Mesendoderm (in vitro differentiated cells): Measurements from ENCODE around the gene TP53.

Experiments
- DNase-seq: peaks from one replicate; pipeline ENCODE4 v3.0.0; 2013
- H2AK5ac ChIP-seq: 2 replicates; pipeline ENCODE4 v1.6.1; 2013; ENCODE audit warnings: low read length, inconsistent platforms
- H2BK120ac ChIP-seq: 2 replicates; pipeline ENCODE4 v1.6.1; 2013; ENCODE audit warnings: low read depth, mild to moderate bottlenecking, low read length, moderate library complexity, mixed read lengths
- H2BK15ac ChIP-seq: replicated peaks from 2 replicates; pipeline ENCODE4 v1.6.1; 2013; ENCODE audit warnings: low read depth, mild to moderate bottlenecking, moderate library complexity
- H2BK5ac ChIP-seq: 2 replicates; pipeline ENCODE4 v1.6.1; 2013; ENCODE audit warnings: low read length, inconsistent platforms
- H3K18ac ChIP-seq: 2 replicates; pipeline ENCODE4 v1.6.1; 2013; ENCODE audit warnings: mild to moderate bottlenecking, low read length, mixed read lengths
- H3K23ac ChIP-seq: one replicate; pipeline ENCODE4 v1.6.1; 2013; ENCODE audit warnings: low read length
- H3K27ac ChIP-seq: 2 replicates; pipeline ENCODE4 v1.5.1; 2013; ENCODE audit warnings: low read depth, mild to moderate bottlenecking, inconsistent platforms, low read length, moderate library complexity
- H3K27me3 ChIP-seq: 2 replicates; pipeline ENCODE4 v1.6.1; 2013; ENCODE audit warnings: low read length, control low read depth, mild to moderate bottlenecking, inconsistent platforms; ENCODE audit not compliant: insufficient read depth, poor library complexity
- H3K36me3 ChIP-seq: 2 replicates; pipeline ENCODE4 v1.6.1; 2013; ENCODE audit warnings: low read length, inconsistent platforms; ENCODE audit not compliant: control insufficient read depth, insufficient read depth
- H3K4ac ChIP-seq: one replicate; pipeline ENCODE4 v1.6.1; 2013; ENCODE audit warnings: low read depth, mild to moderate bottlenecking, low read length, moderate library complexity
- H3K4me1 ChIP-seq: 2 replicates; pipeline ENCODE4 v1.6.1; 2013; ENCODE audit warnings: low read depth, low read length, inconsistent platforms; ENCODE audit not compliant: control insufficient read depth
- H3K4me2 ChIP-seq: 2 replicates; pipeline ENCODE4 v1.6.1; 2013; ENCODE audit warnings: low read length
- H3K4me3 ChIP-seq: 2 replicates; pipeline ENCODE4 v1.5.1; 2013; ENCODE audit warnings: mild to moderate bottlenecking, low read length
- H3K56ac ChIP-seq: one replicate; pipeline ENCODE4 v1.6.1; 2013; ENCODE audit warnings: low read length
- H3K79me1 ChIP-seq: 2 replicates; pipeline ENCODE4 v1.6.1; 2013; ENCODE audit warnings: low read length, inconsistent platforms
- H3K79me2 ChIP-seq: 2 replicates; pipeline ENCODE4 v1.6.1; 2013; ENCODE audit warnings: mild to moderate bottlenecking, low read length; ENCODE audit not compliant: control insufficient read depth, insufficient read depth
- H3K9ac ChIP-seq: 2 replicates; pipeline ENCODE4 v1.6.1; 2013; ENCODE audit warnings: low read length, inconsistent platforms
- H4K5ac ChIP-seq: one replicate; pipeline ENCODE4 v1.6.1; 2013; ENCODE audit warnings: low read length
- H4K8ac ChIP-seq: one replicate; pipeline ENCODE4 v1.6.1; 2013; ENCODE audit warnings: low read depth, mild to moderate bottlenecking, control low read depth, low read length, moderate library complexity
- WGBS: extraction: QIAGEN DNeasy Blood & Tissue Kit; methylation state at CpG from one replicate; pipeline ENCODE4 v1.1.7; 2013; ENCODE audit warnings: low lambda C conversion rate, missing lambda C conversion rate; ENCODE audit not compliant: insufficient coverage; ENCODE audit errors: extremely low coverage; 5-methylcytosine and 5-hydroxymethylcytosine counted together

The TP53 gene

DNA sequence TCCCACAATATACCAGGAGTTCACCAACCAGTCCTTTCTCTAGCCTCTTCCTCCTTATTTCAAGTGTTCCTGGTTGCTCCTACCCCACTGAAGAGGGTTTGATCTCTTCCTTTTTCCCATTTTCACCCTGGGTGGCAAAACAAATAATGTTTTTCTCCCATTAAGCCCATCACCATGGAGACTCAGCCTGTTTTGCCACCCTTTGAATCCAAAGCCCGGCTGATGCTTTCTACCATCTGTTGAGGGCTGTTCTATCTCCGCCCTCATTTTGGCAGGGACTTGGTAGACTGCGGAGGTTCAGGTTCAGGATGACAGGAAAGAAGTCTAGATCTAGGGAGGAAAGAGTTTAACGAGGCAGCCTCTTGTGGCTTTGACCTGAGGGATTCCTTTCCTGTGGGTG lies 32.8 kb upstream of the TP53 start:
- Histone ChIP-seq H2BK120ac (no peak overlapping the region), H2BK15ac (no peak overlapping the region), H3K9ac (no peak overlapping the region), H3K27me3 (no peaks in the 10 kb centered on the region), H3K36me3 (no peaks in the 10 kb centered on the region), H3K79me1 (no peaks in the 10 kb centered on the region), H3K4ac (no peak overlapping the region), H2BK5ac (no peak overlapping the region), H3K4me3 (no peak overlapping the region), H4K5ac (no peak overlapping the region), H3K56ac (no peak overlapping the region), H4K8ac (no peak overlapping the region), H3K23ac (no peak overlapping the region), H3K4me1 (peaks cover 9% of the 10 kb centered on the region), H3K18ac (no peak overlapping the region), H3K27ac (no peak overlapping the region), H2AK5ac (no peak overlapping the region), H3K4me2 (no peak overlapping the region), H3K79me2 (no peaks in the 10 kb centered on the region)
- no CpG with 5 or more reads among the region's 4 CpGs for WGBS
- DNase-seq = peak; percentile 40

DNA sequence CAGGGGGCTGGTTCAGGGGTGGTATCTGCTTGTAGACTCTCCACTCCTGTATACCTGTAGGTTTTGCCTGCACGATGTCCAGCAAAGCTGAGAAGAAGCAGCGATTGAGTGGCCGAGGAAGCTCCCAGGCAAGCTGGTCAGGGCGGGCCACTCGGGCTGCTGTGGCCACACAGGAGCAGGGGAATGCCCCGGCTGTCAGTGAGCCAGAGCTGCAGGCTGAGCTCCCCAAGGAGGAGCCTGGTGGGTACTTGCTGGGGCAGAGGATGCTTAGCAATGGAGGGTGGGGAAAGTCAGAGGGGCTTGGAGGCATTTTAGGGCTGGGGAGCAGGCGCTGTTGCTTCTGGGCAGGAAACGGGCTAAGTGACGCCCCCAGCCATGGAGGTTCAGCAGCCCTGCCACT lies 32.4 kb upstream of the TP53 start:
- Histone ChIP-seq H3K36me3 (no peaks in the 10 kb centered on the region), H3K27ac (no peak overlapping the region)
- no CpG with 5 or more reads among the region's 9 CpGs for WGBS

DNA sequence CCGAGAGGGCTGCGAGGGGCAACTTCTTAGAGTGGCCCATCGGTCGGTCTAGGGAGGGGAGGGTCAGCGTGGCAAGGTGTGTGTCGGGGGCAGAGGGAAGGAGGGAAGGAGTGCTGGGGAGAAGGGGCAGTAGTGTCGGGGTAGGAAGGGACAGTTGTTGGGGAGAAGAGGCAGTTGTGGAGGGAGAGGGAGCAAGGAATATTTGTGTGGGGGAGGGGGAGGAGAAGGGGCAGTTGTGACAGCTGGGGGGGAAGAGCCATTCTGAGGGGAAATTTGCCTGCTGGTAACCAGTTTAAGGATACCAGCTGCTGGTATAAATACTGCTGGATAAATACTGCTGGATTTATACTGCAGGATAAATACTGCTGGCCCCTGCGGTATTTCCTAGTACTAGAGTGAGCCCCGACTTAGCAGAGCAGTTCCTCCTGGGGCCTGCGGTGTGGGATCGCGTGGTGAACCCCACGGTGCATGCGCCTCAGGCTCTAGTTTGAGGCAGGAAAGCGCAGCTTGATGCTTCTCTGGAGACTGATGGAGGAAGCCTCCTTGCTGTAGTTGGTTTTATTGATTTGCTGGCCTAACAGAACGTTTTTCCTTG lies 30.6 kb upstream of the TP53 start:
- H3K4ac ChIP-seq = no peak overlapping the region
- no peaks in the 10 kb centered on the region for H3K79me2 ChIP-seq
- H3K36me3 ChIP-seq = no peaks in the 10 kb centered on the region
- DNase-seq = no peak
- H2BK5ac ChIP-seq = no peak overlapping the region
- H3K4me1 ChIP-seq = peaks cover 9% of the 10 kb centered on the region
- H3K56ac ChIP-seq = peak overlapping the region; percentile 63
- H3K4me3 ChIP-seq = no peak overlapping the region
- no peaks in the 10 kb centered on the region for H3K27me3 ChIP-seq
- no peak overlapping the region for H4K5ac ChIP-seq
- no peak overlapping the region for H3K27ac ChIP-seq
- H2BK15ac ChIP-seq = no peak overlapping the region
- WGBS = no CpG with 5 or more reads among the region's 16 CpGs
- no peak overlapping the region for H4K8ac ChIP-seq
- H2BK120ac ChIP-seq = no peak overlapping the region
- no peak overlapping the region for H3K18ac ChIP-seq
- no peak overlapping the region for H2AK5ac ChIP-seq
- peak overlapping the region; percentile 69 for H3K4me2 ChIP-seq
- no peaks in the 10 kb centered on the region for H3K79me1 ChIP-seq
- H3K23ac ChIP-seq = no peak overlapping the region
- H3K9ac ChIP-seq = peak overlapping the region; percentile 49

More for the DNA sequence above, 32.4 kb upstream of the TP53 start:
- no peak overlapping the region for H2BK15ac ChIP-seq
- no peak overlapping the region for H3K56ac ChIP-seq
- H3K79me1 ChIP-seq = no peaks in the 10 kb centered on the region
- H3K4me3 ChIP-seq = no peak overlapping the region
- no peaks in the 10 kb centered on the region for H3K27me3 ChIP-seq
- H3K79me2 ChIP-seq = no peaks in the 10 kb centered on the region
- H3K4me2 ChIP-seq = no peak overlapping the region
- H3K18ac ChIP-seq = no peak overlapping the region
- no peak for DNase-seq
- no peak overlapping the region for H2BK5ac ChIP-seq
- H4K5ac ChIP-seq = no peak overlapping the region
- no peak overlapping the region for H3K9ac ChIP-seq
- H3K4me1 ChIP-seq = peaks cover 9% of the 10 kb centered on the region
- H4K8ac ChIP-seq = no peak overlapping the region
- H2AK5ac ChIP-seq = no peak overlapping the region
- H2BK120ac ChIP-seq = no peak overlapping the region
- H3K4ac ChIP-seq = no peak overlapping the region
- H3K23ac ChIP-seq = no peak overlapping the region

DNA sequence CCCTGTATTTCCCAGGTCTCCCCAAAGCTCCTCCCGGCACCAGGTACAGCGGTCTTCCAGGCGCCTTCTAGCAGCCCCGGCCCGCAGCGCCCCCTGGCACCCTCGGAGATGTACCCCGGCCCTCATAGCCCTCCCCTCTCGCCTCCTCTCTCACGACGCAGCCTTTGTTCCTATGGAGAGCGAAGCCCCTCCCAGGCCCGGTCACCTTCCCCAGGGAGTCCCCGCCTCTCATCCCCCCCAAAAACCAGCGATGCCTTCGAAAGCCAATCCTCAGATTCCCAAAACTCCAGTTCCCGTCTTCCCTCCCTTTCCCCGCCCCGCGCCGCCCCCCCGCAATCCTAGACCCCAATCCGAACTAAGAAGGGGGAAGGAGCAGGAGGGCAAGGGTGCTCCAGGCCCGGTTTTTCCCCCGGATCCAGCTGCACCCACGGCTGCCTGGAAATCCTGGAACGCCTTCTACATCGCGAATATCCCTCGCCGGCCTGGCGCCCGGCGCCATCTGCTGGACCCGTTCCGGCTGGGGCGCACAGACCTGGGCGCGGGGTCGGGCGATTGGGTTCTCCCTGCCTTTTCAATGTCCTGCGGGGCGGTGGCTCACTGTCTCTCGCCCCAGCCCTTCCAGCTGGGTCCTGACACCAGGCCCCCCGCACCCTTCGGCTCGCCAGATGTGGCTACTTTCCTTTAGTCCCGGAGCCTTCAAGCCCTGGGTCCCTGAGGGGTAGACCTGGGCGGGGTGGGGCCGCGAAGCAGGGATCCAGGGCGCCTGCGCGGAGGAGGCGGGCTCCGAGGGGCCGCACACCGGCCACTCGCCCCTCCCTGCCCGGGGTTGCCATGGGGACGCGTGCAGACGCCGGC lies 29.8 kb upstream of the TP53 start, which contains the start of gene DNAH2:
TSS of gene DNAH2 (plus strand) at position 844 of the 855 bp plus-strand sequence. CDS start 1,991 bp downstream, outside the sequence.
- H3K23ac ChIP-seq = no peak within 1 kb of the TSS
- H3K4me2 ChIP-seq = peak within 1 kb of the TSS; percentile 69
- H3K56ac ChIP-seq = peak within 1 kb of the TSS; percentile 91
- H3K27ac ChIP-seq = peak within 1 kb of the TSS; percentile 55
- DNase-seq = peak; percentile 97
- no peak within 1 kb of the TSS for H2AK5ac ChIP-seq
- no peak within 1 kb of the TSS for H3K4ac ChIP-seq
- H3K79me1 ChIP-seq = no peaks in the 10 kb centered on the region
- H2BK15ac ChIP-seq = no peak within 1 kb of the TSS
- H4K5ac ChIP-seq = no peak within 1 kb of the TSS
- H4K8ac ChIP-seq = no peak within 1 kb of the TSS
- H2BK5ac ChIP-seq = peak within 1 kb of the TSS; percentile 35
- H3K4me3 ChIP-seq = peak within 1 kb of the TSS; percentile 53
- H3K36me3 ChIP-seq = no peaks in the 10 kb centered on the region
- no peaks in the 10 kb centered on the region for H3K27me3 ChIP-seq
- H2BK120ac ChIP-seq = no peak within 1 kb of the TSS
- peak within 1 kb of the TSS; percentile 83 for H3K18ac ChIP-seq
- WGBS = no CpG with 5 or more reads among the region's 64 CpGs
- H3K79me2 ChIP-seq = no peaks in the 10 kb centered on the region
- peak within 1 kb of the TSS; percentile 89 for H3K9ac ChIP-seq
- peaks cover 7% of the 10 kb centered on the region for H3K4me1 ChIP-seq

DNA sequence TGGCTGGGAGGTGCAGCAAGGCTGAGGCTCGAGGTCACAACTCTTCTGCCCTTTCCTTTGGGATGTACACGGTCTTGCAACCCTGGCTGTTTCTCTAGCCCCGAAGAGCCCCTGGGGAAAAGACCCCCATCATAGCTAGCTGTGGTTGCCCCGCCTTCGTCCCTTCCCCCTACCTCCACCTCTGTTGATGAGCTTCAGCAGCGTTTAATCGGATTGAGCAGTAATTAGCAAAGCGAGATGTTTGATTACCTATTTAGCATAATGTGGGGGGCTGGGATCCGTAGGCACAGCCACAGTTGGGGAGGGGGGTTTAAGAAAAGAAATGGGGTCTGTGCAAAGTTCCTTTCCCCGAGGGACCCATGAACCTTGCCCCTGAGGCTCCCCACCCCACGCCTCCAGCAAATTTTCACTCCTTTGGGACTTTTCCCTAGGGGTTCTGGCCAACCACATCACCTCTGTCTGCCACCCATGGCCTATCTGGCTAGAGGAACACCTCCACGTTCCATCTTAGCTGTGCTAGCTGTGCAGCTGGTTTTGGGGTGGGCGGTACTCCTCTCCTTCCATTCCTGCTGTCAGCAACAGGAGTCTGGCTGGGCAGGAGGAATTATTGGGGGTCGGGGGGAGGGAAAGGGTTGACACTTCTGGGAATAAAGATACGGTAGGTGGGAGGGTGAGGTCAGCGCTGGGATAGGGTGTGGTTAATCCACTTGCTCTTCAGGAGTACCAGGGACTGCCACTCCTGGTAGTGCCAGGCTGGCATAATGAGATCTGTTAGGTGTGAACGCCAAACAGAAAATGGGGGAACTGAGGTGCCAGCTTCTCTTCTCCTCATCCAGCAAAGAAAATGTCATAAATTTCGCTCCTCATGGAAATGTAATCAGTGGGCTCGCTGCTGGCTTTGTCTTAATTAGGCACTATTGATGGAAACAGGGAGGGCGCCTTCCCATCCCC lies 28.9 kb upstream of the TP53 start:
- H3K4me3 ChIP-seq = no peak overlapping the region
- H3K18ac ChIP-seq = no peak overlapping the region
- no peak overlapping the region for H3K4ac ChIP-seq
- H3K27me3 ChIP-seq = no peaks in the 10 kb centered on the region
- no CpG with 5 or more reads among the region's 20 CpGs for WGBS
- no peak overlapping the region for H2BK5ac ChIP-seq
- H3K79me1 ChIP-seq = no peaks in the 10 kb centered on the region
- no peak overlapping the region for H2BK15ac ChIP-seq
- H3K36me3 ChIP-seq = no peaks in the 10 kb centered on the region
- no peak overlapping the region for H4K5ac ChIP-seq
- no peak for DNase-seq
- H4K8ac ChIP-seq = no peak overlapping the region
- no peak overlapping the region for H3K23ac ChIP-seq
- H2AK5ac ChIP-seq = no peak overlapping the region
- H3K9ac ChIP-seq = peak overlapping the region; percentile 89
- H2BK120ac ChIP-seq = no peak overlapping the region
- peak overlapping the region; percentile 47 for H3K56ac ChIP-seq
- H3K79me2 ChIP-seq = no peaks in the 10 kb centered on the region
- H3K4me1 ChIP-seq = peaks cover 7% of the 10 kb centered on the region
- peak overlapping the region; percentile 27 for H3K4me2 ChIP-seq
- no peak overlapping the region for H3K27ac ChIP-seq
